ENCODE results near the gene MLST8.

DNA sequence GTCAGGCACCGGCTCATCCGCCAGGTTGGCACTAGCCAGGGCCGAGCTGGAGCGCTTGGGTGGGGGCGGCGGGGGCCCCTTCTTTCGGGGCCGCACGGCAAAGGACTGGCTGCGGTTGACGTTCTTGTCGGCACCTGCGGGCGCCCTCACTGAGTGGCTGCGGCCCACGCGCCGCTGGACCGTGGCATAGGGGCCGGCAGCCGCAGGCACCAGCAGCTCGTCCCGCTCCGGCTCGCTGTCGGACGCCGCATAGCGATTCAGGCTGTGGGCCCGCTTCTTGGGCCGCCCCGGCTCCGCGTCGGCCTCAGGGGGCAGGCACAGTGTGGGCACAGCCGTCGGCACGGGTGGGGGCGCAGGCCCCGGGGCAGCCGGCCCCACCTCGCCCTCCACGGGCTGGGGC lies 24.8 kb upstream of the MLST8 start:
- TF ChIP-seq, protein P1, sequence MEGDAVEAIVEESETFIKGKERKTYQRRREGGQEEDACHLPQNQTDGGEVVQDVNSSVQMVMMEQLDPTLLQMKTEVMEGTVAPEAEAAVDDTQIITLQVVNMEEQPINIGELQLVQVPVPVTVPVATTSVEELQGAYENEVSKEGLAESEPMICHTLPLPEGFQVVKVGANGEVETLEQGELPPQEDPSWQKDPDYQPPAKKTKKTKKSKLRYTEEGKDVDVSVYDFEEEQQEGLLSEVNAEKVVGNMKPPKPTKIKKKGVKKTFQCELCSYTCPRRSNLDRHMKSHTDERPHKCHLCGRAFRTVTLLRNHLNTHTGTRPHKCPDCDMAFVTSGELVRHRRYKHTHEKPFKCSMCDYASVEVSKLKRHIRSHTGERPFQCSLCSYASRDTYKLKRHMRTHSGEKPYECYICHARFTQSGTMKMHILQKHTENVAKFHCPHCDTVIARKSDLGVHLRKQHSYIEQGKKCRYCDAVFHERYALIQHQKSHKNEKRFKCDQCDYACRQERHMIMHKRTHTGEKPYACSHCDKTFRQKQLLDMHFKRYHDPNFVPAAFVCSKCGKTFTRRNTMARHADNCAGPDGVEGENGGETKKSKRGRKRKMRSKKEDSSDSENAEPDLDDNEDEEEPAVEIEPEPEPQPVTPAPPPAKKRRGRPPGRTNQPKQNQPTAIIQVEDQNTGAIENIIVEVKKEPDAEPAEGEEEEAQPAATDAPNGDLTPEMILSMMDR (IDR thresholded peaks at IDR 0.05; ENCODE audit: low read length) = no peak
- TF ChIP-seq EZH2 (IDR thresholded peaks at IDR 0.05; ENCODE audit: borderline replicate concordance, low read length) = no peak

Measured in OCI-LY1 (cell line).